Panc1 (cell line): ENCODE results near the gene P4HA3. TPM values are rescaled to one million over a fixed set of nuclear protein-coding genes. Genes with fewer than 3 reads are reported as not detected.

Source experiments
- ATAC-seq: fragments of 200-7000 bp; cut with Tn5 transposase; 2 replicates; pipeline ENCODE4 v1.9.1; 2020; ENCODE audit warnings: mild to moderate bottlenecking, moderate library complexity
- BruUV-seq: library from RNA; stranded (reverse); fragments of 400-500 nt; replicated peaks from 2 replicates; lab custom pipeline; 2021; lab: Mats Ljungman, UMichigan
- CTCF ChIA-PET: fragments of 300-600 bp; sonication (Branson Sonifier 250); formaldehyde crosslinking; loops from one replicate; lab custom pipeline; 2022; ENCODE audit warnings: antibody characterized with exemption; lab: Charles Lee
- POLR2A ChIA-PET: fragments of 300-600 bp; sonication (Branson Sonifier 250); formaldehyde crosslinking; loops from one replicate; lab custom pipeline; 2022; ENCODE audit warnings: antibody characterized with exemption; lab: Charles Lee
- DNase-seq: peaks from one replicate; pipeline ENCODE4 v3.0.0-alpha.2; 2010; ENCODE audit warnings: low read depth, low spot score
- H3K27ac ChIP-seq: 2 replicates; pipeline ENCODE4 v1.5.1; 2011; ENCODE audit warnings: mild to moderate bottlenecking, low read length, inconsistent platforms
- H3K27me3 ChIP-seq: fragments of 200-500 bp; sonication (Bioruptor generic); 2 replicates; pipeline ENCODE4 v1.6.0; 2014; ENCODE audit warnings: low read length, inconsistent platforms; ENCODE audit not compliant: control insufficient read depth, insufficient read depth
- H3K36me3 ChIP-seq: fragments of 200-500 bp; sonication (Bioruptor generic); 2 replicates; pipeline ENCODE4 v1.5.1; 2014; ENCODE audit warnings: inconsistent platforms, mild to moderate bottlenecking, low read length, moderate library complexity; ENCODE audit not compliant: control insufficient read depth, insufficient read depth
- H3K4me1 ChIP-seq: 2 replicates; pipeline ENCODE4 v1.5.1; 2011; ENCODE audit warnings: inconsistent platforms, mild to moderate bottlenecking, low read length, moderate library complexity; ENCODE audit not compliant: control insufficient read depth, insufficient read depth
- H3K4me3 ChIP-seq, 2 experiments: 2 replicates each; pipeline ENCODE4 v1.5.1; 2011 to 2012; ENCODE audit warnings: low read depth in 2 of 2, low read length in 2 of 2, mild to moderate bottlenecking in 2 of 2, inconsistent platforms in 1 of 2, moderate library complexity in 1 of 2
- H3K9me3 ChIP-seq: fragments of 200-500 bp; sonication (Bioruptor generic); 2 replicates; pipeline ENCODE4 v1.5.1; 2014; ENCODE audit warnings: low read depth, mild to moderate bottlenecking, inconsistent platforms, low read length, moderate library complexity; ENCODE audit not compliant: control insufficient read depth, insufficient read depth
- POLR2AphosphoS5 ChIP-seq: IDR thresholded peaks from 2 replicates; pipeline ENCODE4 v1.6.1; 2012; ENCODE audit warnings: mild to moderate bottlenecking, low read depth, low read length, moderate library complexity
- SIN3A ChIP-seq: IDR thresholded peaks from 2 replicates; pipeline ENCODE4 v1.6.1; 2012; ENCODE audit warnings: low read depth, mild to moderate bottlenecking, low read length, moderate library complexity, borderline replicate concordance; ENCODE audit not compliant: insufficient read depth
- TCF7L2 ChIP-seq: IDR thresholded peaks from 2 replicates; pipeline ENCODE4 v1.6.1; 2011; ENCODE audit warnings: mild to moderate bottlenecking, low read depth, low read length, inconsistent platforms
- in situ Hi-C: cut with HindIII; loops from 2 replicates; pipeline ENCODE4 v1.10.0; 2016; ENCODE audit warnings: low sequenced_read_pairs, low pct_unique_long_range_greater_than_20kb
- intact Hi-C: fragments of 100-400 bp; cut with micrococcal nuclease; formaldehyde crosslinking; loops from one replicate; pipeline ENCODE4 v1.10.0; 2022; ENCODE audit not compliant: unreplicated experiment
- total RNA-seq: library from RNA; stranded (reverse); gene quantifications from one replicate; pipeline ENCODE4 v1.2.1, GENCODE V29; 2021; ENCODE audit not compliant: unreplicated experiment
- TF ChIP-seq, protein P1 (sequence below), 2 experiments: IDR thresholded peaks; 2 replicates each; pipeline ENCODE4 v1.6.1; 2011 to 2012; ENCODE audit warnings: low read depth in 2 of 2, control low read depth in 1 of 2, low read length in 1 of 2, mild to moderate bottlenecking in 1 of 2, moderate library complexity in 1 of 2; ENCODE audit not compliant: insufficient read depth in 1 of 2
- TF ChIP-seq, protein P2 (sequence below): fragments of 450-650 bp; IDR thresholded peaks from 2 replicates; pipeline ENCODE4 v1.5.1; 2017; ENCODE audit warnings: mild to moderate bottlenecking

P4HA3 gene
- total RNA-seq, 1 experiment from 2014 or later, result 1.3 TPM

DNA sequence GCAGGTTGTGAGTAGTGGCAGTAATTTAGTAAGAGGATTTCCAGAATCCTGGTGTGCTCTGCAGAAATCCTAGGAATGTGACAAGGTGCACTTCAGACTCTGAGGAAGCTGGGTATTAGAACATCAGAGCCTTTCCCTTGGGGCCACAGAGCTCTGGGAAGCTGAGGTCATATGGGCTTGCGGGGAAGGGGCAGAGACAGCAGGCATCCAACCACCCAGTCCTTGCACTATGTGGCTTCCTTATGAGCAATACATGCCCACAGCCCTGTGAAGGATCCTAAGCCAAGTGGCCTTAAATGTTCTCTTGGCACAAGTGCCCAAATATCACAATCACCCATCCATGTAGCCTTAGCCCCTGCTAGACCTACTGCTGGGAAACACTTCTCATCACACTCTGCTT lies 46.2 kb downstream of the P4HA3 start:
- DNase-seq, result no peak
- CTCF ChIA-PET, result no interaction called here
- Histone ChIP-seq H3K27me3 (peaks cover 8% of the 10 kb centered on the region; the same call in 1 of the 2 replicates), H3K9me3 (peaks cover 6% of the 10 kb centered on the region; the same call in 1 of the 2 replicates), H3K4me1 (no peaks in the 10 kb centered on the region), H3K4me3 (no peak overlapping the region), H3K27ac (no peak overlapping the region), H3K36me3 (no peaks in the 10 kb centered on the region)
- in situ Hi-C loops (no loop called here), intact Hi-C loops (no loop called here)
- no TSS peak for BruUV-seq
- TF ChIP-seq SIN3A, result no peak
- TF ChIP-seq, protein P1, sequence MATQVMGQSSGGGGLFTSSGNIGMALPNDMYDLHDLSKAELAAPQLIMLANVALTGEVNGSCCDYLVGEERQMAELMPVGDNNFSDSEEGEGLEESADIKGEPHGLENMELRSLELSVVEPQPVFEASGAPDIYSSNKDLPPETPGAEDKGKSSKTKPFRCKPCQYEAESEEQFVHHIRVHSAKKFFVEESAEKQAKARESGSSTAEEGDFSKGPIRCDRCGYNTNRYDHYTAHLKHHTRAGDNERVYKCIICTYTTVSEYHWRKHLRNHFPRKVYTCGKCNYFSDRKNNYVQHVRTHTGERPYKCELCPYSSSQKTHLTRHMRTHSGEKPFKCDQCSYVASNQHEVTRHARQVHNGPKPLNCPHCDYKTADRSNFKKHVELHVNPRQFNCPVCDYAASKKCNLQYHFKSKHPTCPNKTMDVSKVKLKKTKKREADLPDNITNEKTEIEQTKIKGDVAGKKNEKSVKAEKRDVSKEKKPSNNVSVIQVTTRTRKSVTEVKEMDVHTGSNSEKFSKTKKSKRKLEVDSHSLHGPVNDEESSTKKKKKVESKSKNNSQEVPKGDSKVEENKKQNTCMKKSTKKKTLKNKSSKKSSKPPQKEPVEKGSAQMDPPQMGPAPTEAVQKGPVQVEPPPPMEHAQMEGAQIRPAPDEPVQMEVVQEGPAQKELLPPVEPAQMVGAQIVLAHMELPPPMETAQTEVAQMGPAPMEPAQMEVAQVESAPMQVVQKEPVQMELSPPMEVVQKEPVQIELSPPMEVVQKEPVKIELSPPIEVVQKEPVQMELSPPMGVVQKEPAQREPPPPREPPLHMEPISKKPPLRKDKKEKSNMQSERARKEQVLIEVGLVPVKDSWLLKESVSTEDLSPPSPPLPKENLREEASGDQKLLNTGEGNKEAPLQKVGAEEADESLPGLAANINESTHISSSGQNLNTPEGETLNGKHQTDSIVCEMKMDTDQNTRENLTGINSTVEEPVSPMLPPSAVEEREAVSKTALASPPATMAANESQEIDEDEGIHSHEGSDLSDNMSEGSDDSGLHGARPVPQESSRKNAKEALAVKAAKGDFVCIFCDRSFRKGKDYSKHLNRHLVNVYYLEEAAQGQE (IDR thresholded peaks at IDR 0.05; ENCODE audit: insufficient read depth in 1 of 2, low read depth in 2 of 2, low read length in 1 of 2), result no peak
- ATAC-seq, result no peak
- POLR2A ChIA-PET, result no interaction called here

DNA sequence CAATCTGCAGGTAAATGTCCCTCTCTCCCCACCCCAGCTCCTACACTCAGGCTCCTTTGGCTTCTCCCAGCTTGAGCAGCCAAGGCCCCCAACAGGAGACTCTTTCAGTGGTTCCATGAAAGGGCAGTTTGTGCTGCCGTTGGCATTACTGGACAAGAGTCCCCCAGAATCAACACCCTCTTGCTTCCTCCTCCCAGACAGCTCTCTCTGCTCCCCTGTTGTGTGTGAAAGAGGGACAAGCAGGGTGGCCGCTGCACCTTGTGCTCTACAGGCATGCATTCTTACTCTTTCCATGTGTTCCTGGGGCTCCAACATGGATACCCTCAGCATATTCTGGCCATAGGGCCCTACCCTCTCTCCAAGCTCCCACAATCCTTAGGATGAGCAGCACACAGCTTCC lies 48.7 kb downstream of the P4HA3 start:
- intact Hi-C loops, result no loop called here
- no peak overlapping the region for H3K4me3 ChIP-seq
- peaks cover 6% of the 10 kb centered on the region; the same call in 1 of the 2 replicates for H3K9me3 ChIP-seq
- in situ Hi-C loops, result no loop called here
- ChIA-PET CTCF (no interaction called here), POLR2A (no interaction called here)
- DNase-seq, result no peak
- no peak for TF ChIP-seq TCF7L2
- TF ChIP-seq, protein P1 (IDR thresholded peaks at IDR 0.05; ENCODE audit: insufficient read depth in 1 of 2, low read depth in 2 of 2, low read length in 1 of 2), result no peak
- no peak for TF ChIP-seq SIN3A
- TF ChIP-seq, protein P2, sequence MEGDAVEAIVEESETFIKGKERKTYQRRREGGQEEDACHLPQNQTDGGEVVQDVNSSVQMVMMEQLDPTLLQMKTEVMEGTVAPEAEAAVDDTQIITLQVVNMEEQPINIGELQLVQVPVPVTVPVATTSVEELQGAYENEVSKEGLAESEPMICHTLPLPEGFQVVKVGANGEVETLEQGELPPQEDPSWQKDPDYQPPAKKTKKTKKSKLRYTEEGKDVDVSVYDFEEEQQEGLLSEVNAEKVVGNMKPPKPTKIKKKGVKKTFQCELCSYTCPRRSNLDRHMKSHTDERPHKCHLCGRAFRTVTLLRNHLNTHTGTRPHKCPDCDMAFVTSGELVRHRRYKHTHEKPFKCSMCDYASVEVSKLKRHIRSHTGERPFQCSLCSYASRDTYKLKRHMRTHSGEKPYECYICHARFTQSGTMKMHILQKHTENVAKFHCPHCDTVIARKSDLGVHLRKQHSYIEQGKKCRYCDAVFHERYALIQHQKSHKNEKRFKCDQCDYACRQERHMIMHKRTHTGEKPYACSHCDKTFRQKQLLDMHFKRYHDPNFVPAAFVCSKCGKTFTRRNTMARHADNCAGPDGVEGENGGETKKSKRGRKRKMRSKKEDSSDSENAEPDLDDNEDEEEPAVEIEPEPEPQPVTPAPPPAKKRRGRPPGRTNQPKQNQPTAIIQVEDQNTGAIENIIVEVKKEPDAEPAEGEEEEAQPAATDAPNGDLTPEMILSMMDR, result no peak
- no peak for TF ChIP-seq POLR2AphosphoS5
- no peak for ATAC-seq
- no peak overlapping the region for H3K27ac ChIP-seq
- H3K4me1 ChIP-seq, result no peaks in the 10 kb centered on the region
- BruUV-seq, result no TSS peak
- H3K36me3 ChIP-seq, result no peaks in the 10 kb centered on the region
- H3K27me3 ChIP-seq, result peaks cover 3% of the 10 kb centered on the region; the same call in 1 of the 2 replicates
